GM12801 (cell line): ENCODE data around the gene CENPX.

Experiments
- CTCF ChIP-seq: IDR thresholded peaks from one replicate; pipeline ENCODE4 v1.5.1; 2011; ENCODE audit warnings: control low read depth; ENCODE audit not compliant: insufficient read length; ENCODE audit errors: extremely low read depth

CENPX gene

GRCh38 chr17:82062984-82063368 is 40.3 kb upstream of the CENPX start:
- no peak for TF ChIP-seq CTCF

- no peak for TF ChIP-seq CTCF
These were observed 39.7 kb upstream of the CENPX start for GRCh38 chr17:82062076-82062983.

GRCh38 chr17:82061047-82061925 is 38.6 kb upstream of the CENPX start:
- no peak for TF ChIP-seq CTCF

GRCh38 chr17:82060614-82061013 is 37.9 kb upstream of the CENPX start:
- no peak for TF ChIP-seq CTCF

GRCh38 chr17:82060001-82060380 is 37.3 kb upstream of the CENPX start:
- TF ChIP-seq CTCF, result no peak

- TF ChIP-seq CTCF, result no peak
These were observed 36.8 kb upstream of the CENPX start for GRCh38 chr17:82059272-82060000.

- no peak for TF ChIP-seq CTCF
These were observed 36.2 kb upstream of the CENPX start for GRCh38 chr17:82058855-82059249.
